Right atrium auricular region (tissue), 2 donors: ENCODE results near the gene UBIAD1. TPM values are rescaled to one million over a fixed set of nuclear protein-coding genes. Genes with fewer than 3 reads are reported as not detected.

Source experiments
- DNase-seq: peaks from one replicate; pipeline ENCODE4 v3.0.0-alpha.2; 2019; ENCODE audit warnings: low spot score
- H3K27ac ChIP-seq, 2 donors: fragments of 200-600 bp; sonication (generic); 1 replicate in 1 of 2; 2 replicates in 1 of 2; pipeline ENCODE4 v1.5.1; 2016 to 2019
- H3K27me3 ChIP-seq, 2 donors: fragments of 200-600 bp; sonication (generic); one replicate each; pipeline versions ENCODE4 v1.5.1 to v1.6.0; 2017 to 2019
- H3K36me3 ChIP-seq: fragments of 200-600 bp; sonication (generic); one replicate; pipeline ENCODE4 v1.5.1; 2016
- H3K4me1 ChIP-seq, 2 donors: fragments of 200-600 bp; sonication (generic); one replicate each; pipeline versions ENCODE4 v1.5.1 to v1.6.0; 2017 to 2019
- H3K4me3 ChIP-seq, 2 donors: fragments of 200-600 bp; sonication (generic); 1 replicate in 1 of 2; 2 replicates in 1 of 2; pipeline ENCODE4 v1.5.1; 2017 to 2019; ENCODE audit warnings: mild to moderate bottlenecking in 1 of 2, moderate library complexity in 1 of 2
- H3K9me3 ChIP-seq, 2 donors: fragments of 200-600 bp; sonication (generic); one replicate each; pipeline ENCODE4 v1.5.1; 2019
- total RNA-seq, 2 donors: library from RNA; depleted of rRNA; stranded (reverse); fragments of >200 nt; gene quantifications; one replicate each; pipeline ENCODE4 v1.1.0, GENCODE V29; 2016
- TF ChIP-seq, protein P1 (sequence below), 2 donors: fragments of 200-600 bp; sonication (generic); IDR thresholded peaks; one replicate each; pipeline ENCODE4 v1.5.1; 2019; ENCODE audit warnings: antibody characterized with exemption in 2 of 2

The UBIAD1 gene
- total RNA-seq, 2 donors from 2014 or later, result 12.0 to 13.9 TPM

DNA sequence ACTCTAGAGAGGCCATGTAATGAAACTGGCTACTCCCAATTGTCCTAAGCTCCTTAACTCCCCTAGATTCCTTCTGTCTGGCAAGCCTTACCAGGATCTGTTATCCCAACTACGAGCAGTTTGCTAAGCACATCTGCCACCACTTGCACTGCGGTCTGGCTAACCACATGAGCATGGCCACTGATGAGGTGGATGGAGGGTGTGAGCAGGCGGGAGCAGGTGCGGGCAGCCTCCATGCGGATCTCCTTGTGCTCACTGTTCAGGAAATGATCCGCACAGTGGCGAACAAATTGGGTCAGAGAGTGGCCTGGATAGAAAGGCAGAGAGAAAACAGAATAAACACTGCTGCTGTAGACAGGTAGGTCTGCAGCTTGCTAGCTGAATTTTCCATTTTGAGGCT lies 34.7 kb upstream of the UBIAD1 start:
- Histone ChIP-seq H3K27me3 (no peaks in the 10 kb centered on the region), H3K4me1 (peaks cover 0 to 11% of the 10 kb centered on the region in 2 donors), H3K9me3 (no peaks in the 10 kb centered on the region), H3K27ac (no peak overlapping the region), H3K36me3 (peaks cover 76% of the 10 kb centered on the region), H3K4me3 (no peak overlapping the region)
- no peak for DNase-seq
- TF ChIP-seq, protein P1, sequence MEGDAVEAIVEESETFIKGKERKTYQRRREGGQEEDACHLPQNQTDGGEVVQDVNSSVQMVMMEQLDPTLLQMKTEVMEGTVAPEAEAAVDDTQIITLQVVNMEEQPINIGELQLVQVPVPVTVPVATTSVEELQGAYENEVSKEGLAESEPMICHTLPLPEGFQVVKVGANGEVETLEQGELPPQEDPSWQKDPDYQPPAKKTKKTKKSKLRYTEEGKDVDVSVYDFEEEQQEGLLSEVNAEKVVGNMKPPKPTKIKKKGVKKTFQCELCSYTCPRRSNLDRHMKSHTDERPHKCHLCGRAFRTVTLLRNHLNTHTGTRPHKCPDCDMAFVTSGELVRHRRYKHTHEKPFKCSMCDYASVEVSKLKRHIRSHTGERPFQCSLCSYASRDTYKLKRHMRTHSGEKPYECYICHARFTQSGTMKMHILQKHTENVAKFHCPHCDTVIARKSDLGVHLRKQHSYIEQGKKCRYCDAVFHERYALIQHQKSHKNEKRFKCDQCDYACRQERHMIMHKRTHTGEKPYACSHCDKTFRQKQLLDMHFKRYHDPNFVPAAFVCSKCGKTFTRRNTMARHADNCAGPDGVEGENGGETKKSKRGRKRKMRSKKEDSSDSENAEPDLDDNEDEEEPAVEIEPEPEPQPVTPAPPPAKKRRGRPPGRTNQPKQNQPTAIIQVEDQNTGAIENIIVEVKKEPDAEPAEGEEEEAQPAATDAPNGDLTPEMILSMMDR (IDR thresholded peaks at IDR 0.05), result no peak

DNA sequence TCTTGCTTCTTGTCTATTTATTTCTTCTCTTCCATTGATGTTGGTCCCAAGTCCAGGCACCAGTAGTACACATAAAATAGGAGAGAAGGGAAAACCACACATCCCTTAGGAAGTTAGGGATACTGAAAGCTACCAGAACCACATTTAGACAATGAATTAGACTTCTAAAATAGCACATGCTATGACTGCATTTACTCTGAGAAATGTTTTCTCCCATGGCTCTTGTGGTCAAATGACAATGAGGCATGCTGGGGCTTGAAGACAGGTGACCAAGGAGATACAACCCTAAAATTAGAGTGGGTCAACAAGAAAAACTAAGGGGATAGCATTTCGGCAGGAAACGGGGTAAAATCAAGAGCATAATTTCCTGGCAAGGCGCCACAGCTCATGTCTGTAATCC lies 27.8 kb upstream of the UBIAD1 start:
- peaks cover 72% of the 10 kb centered on the region for H3K36me3 ChIP-seq
- DNase-seq, result no peak
- no peak overlapping the region for H3K4me3 ChIP-seq
- no peak overlapping the region for H3K27ac ChIP-seq
- H3K27me3 ChIP-seq, result no peaks in the 10 kb centered on the region
- TF ChIP-seq, protein P1 (IDR thresholded peaks at IDR 0.05), result no peak
- no peaks in the 10 kb centered on the region for H3K4me1 ChIP-seq
- H3K9me3 ChIP-seq, result no peaks in the 10 kb centered on the region

DNA sequence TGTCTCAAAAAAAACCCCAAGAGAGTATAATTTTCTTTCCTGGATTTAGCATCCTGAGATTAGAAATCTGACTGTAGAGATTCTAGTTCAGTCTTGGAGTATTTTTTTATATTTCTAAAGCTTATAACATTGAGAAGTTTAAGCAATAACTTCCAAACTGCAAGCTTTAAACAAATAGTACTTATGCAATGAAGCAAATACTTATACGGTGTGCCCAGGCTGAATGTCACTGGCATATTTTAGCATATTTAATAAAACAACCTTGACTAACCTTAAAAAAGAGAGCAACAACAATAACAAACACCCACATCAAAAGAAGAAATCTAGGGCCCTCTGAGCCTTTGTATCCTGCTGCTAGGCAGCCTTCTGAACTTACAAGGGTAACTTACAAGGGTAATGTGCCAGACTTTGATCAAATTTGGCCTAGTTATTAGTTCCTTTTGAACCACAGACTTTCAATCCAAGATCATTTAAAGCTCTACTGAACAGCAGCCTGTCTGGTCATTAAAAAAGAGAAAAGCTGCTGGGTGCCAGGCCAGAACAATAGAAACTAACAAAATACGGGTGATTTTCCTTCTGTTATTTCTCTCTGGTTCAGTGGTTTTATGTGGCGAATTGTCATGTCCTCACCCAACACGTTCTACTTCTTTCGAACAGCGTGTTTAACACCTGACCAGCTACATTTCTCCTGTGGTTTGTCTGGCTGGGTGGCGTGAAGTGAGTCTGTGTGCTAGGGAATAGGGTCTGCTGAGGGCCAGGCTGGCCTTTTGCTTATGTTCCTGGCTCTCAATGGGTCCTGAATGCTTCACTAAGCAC lies 26.9 kb upstream of the UBIAD1 start:
- Histone ChIP-seq H3K27ac (no peak overlapping the region), H3K36me3 (peaks cover 66% of the 10 kb centered on the region), H3K27me3 (no peaks in the 10 kb centered on the region), H3K4me1 (no peaks in the 10 kb centered on the region), H3K9me3 (no peaks in the 10 kb centered on the region), H3K4me3 (no peak overlapping the region)
- TF ChIP-seq, protein P1 (IDR thresholded peaks at IDR 0.05), result no peak
- DNase-seq, result no peak

DNA sequence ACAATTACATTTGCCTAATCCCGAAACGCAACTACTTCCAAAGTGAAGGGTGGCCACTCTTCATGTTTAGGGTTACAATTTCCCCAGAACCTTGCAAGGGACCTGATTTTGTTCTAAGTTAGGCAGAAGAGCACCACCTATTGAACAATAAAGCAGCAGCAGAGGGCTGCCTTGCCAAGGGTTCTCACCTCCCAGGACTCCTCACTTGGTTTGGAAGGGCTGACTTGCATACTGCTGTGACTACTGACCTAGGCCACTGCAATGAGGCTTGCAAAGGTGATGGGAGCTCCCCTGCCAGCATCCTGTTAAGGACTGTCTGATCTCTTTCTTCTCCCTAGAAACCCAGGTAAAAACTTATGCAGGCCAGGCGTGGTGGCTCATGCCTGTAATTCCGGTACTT lies 24.8 kb upstream of the UBIAD1 start:
- no peaks in the 10 kb centered on the region for H3K9me3 ChIP-seq
- H3K36me3 ChIP-seq, result peaks cover 68% of the 10 kb centered on the region

DNA sequence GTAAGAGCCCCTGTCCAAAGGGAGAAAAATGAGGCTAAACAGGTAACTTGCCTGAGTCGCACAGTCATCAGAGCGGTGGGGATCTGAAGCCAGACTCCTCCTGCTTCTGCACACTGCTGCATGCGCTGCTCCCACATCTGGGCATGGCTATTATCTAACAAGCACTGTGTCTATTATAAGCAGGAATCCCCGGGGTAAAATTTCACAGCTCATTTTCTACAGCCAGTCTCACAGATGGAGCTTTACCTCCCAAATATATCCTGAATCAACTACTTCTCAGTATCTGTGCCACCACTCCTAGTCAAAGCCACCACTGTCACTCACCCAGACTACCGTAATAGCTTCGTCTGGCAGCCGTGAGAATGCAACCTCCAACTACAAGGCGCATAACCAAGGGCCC lies 20.5 kb upstream of the UBIAD1 start:
- Histone ChIP-seq H3K36me3 (peaks cover 77% of the 10 kb centered on the region), H3K27me3 (no peaks in the 10 kb centered on the region), H3K4me3 (no peak overlapping the region), H3K27ac (no peak overlapping the region), H3K4me1 (no peaks in the 10 kb centered on the region), H3K9me3 (no peaks in the 10 kb centered on the region)
- no peak for DNase-seq
- TF ChIP-seq, protein P1 (IDR thresholded peaks at IDR 0.05), result no peak

More for the DNA sequence above, 24.8 kb upstream of the UBIAD1 start:
- TF ChIP-seq, protein P1 (IDR thresholded peaks at IDR 0.05), result no peak
- no peak overlapping the region for H3K27ac ChIP-seq
- H3K27me3 ChIP-seq, result no peaks in the 10 kb centered on the region
- no peak overlapping the region for H3K4me3 ChIP-seq
- DNase-seq, result no peak
- no peaks in the 10 kb centered on the region for H3K4me1 ChIP-seq

DNA sequence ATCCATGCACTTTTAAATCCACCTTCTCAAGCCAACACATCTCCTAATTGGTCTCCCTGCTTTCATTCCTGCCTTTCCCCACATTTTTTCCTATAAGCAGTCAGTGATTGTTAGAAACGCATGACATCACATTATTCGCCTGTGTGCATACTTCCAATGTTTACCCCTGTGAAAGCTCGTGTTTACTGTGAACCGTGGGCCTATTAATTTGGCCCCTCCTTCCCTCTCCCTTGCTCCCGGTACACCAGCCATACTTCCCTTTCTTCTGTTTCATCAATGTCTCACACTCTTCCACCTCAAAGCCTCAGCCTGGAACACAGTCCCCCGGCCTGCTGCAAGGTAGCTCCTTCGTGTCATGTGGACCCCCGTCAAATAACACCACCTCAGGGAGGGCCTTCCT lies 19.8 kb upstream of the UBIAD1 start:
- Histone ChIP-seq H3K36me3 (peaks cover 80% of the 10 kb centered on the region), H3K4me1 (no peaks in the 10 kb centered on the region), H3K27ac (no peak overlapping the region), H3K27me3 (no peaks in the 10 kb centered on the region), H3K4me3 (no peak overlapping the region), H3K9me3 (no peaks in the 10 kb centered on the region)
- no peak for DNase-seq
- TF ChIP-seq, protein P1 (IDR thresholded peaks at IDR 0.05), result no peak
